NCI-H345 treated with DMSO at 0.1 percent for 48 hours (cell line): Measurements from ENCODE around the gene GALNT5.

ENCODE experiments used
- DNase-seq: peaks from one replicate; lab custom pipeline; 2025; ENCODE audit not compliant: unreplicated experiment; lab: John Stamatoyannopoulos, UW

GALNT5 gene

DNA sequence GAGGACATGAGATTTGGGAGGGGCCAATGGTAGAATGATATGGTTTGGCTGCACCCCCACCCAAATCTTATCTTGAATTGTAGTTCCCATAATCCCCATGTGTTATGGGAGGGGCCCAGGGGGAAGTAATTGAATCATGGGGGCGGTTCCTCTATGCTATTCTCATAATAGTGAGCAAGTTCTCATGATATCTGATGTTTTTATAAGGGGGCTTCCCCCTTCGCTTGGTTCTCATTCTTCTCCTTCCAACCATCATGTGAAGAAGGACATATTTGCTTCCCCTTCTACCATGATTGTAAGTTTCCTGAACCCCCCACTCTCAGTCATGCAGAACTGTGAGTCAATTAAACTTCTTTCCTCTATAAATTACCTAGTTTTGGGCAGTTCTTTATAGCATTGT, 105.1 kb downstream of the GALNT5 start:
- no peak for DNase-seq

GRCh38 chr2:157363612-157364101, 106.2 kb downstream of the GALNT5 start:
- no peak for DNase-seq
